Measurements from ENCODE around the gene CPLX1.

The CPLX1 gene

GRCh38 chr4:792626-793092 is 33.3 kb downstream of the CPLX1 start:
- H3K27ac ChIP-seq: peak overlapping the region; percentile 73
- 0 out of 2 replicates have a peak, but pooled peaks have one; percentile 0 for TF ChIP-seq CTCF (conservative IDR thresholded peaks at IDR 0.05)

GRCh38 chr4:791898-792625 is 33.9 kb downstream of the CPLX1 start:
- TF ChIP-seq CTCF (conservative IDR thresholded peaks at IDR 0.05): peak; percentile 22; the same call in 1 of the 2 replicates
- peak overlapping the region; percentile 73 for H3K27ac ChIP-seq

- H3K27ac ChIP-seq: peak overlapping the region; percentile 73
Measured at GRCh38 chr4:791252-791897, 34.6 kb downstream of the CPLX1 start.

GRCh38 chr4:790466-790820 is 35.5 kb downstream of the CPLX1 start:
- TF ChIP-seq CTCF (conservative IDR thresholded peaks at IDR 0.05): no peak
- no peak overlapping the region for H3K27ac ChIP-seq

More at GRCh38 chr4:791252-791897, 34.6 kb downstream of the CPLX1 start:
- TF ChIP-seq CTCF (conservative IDR thresholded peaks at IDR 0.05): no peak

GRCh38 chr4:789571-790465 is 36.1 kb downstream of the CPLX1 start:
- H3K27ac ChIP-seq: no peak overlapping the region
- no peak for TF ChIP-seq CTCF (conservative IDR thresholded peaks at IDR 0.05)

- no peak overlapping the region for H3K27ac ChIP-seq
- no peak for TF ChIP-seq CTCF (conservative IDR thresholded peaks at IDR 0.05)
Measured at GRCh38 chr4:788636-789297, 37.2 kb downstream of the CPLX1 start.

Measured in VCaP (cell line).